ENCODE data around the gene ABCA7.

- TF ChIP-seq POLR2A (IDR thresholded peaks at IDR 0.05) (no peak), CTCF (IDR thresholded peaks at IDR 0.05) (no peak)
Measured at GRCh38 chr19:1038978-1039645, 795 bp upstream of the ABCA7 start.
